GM20431 (cell line): ENCODE data around the gene MPC2.
"Not testable (repeated sequence)": the region's sequence is repeated elsewhere in the genome, so short reads cannot be mapped to it uniquely, and the experiment has no call there.

ENCODE experiments used
- in situ Hi-C: fragments of 300-500 bp; cut with MseI, MboI; formaldehyde crosslinking; loops from one replicate; pipeline ENCODE4 v1.15.0; 2020; ENCODE audit warnings: low sequenced_read_pairs; ENCODE audit not compliant: unreplicated experiment

Gene MPC2

GRCh38 chr1:167910530-167910929 lies 26.3 kb downstream of the MPC2 start:
- in situ Hi-C loops: no loop called here

GRCh38 chr1:167909691-167910180 lies 27.1 kb downstream of the MPC2 start:
- in situ Hi-C loops: no loop called here

DNA sequence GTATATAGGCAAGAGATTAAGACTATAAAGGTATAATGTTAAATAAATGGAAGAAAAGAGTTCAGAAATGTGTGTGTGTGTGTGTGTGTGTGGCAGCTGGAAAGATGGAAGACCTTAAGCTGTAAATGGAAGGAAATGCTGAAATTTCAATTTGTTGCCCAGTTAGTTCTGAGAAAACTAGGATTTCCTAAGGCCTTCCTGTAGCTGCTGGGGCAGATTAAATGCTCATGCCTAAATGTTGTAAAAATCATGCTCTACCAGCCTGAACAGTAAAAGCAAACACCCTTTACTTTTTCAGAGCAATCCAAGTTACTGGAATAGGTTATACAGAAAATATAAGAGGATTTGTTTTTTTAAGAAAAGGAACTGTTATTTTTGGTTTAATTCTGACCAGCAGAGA lies 31.2 kb downstream of the MPC2 start:
- in situ Hi-C loops: no loop called here

GRCh38 chr1:167905182-167905581 lies 31.7 kb downstream of the MPC2 start:
- in situ Hi-C loops: no loop called here

DNA sequence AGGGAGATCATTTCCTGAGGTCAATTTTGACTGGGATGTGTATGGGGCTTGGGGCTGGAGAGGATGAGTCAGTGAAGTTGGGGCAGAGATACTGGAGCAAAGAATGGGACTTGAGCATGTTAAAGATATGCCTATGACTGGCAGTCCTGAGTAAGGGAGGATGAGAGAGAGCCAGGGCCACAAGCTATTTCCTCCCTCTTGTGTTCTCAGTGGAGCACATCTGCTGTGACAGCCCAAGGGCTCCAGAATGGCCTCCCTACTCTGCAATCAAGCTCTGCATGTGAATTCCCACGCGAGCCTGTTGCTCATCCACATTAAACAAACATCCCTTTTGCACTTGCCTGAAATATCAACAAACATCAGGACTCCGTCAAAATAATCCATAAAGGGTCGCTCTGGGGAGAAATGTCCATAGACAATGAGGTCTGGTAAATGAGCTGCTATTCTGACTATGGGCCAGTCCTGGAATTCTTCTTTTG lies 32.2 kb downstream of the MPC2 start:
- in situ Hi-C loops: no loop called here

GRCh38 chr1:167900907-167901306 lies 36.0 kb downstream of the MPC2 start:
- in situ Hi-C loops: no loop called here

- in situ Hi-C loops: no loop called here
Observed at GRCh38 chr1:167899253-167899681, 37.6 kb downstream of the MPC2 start.

DNA sequence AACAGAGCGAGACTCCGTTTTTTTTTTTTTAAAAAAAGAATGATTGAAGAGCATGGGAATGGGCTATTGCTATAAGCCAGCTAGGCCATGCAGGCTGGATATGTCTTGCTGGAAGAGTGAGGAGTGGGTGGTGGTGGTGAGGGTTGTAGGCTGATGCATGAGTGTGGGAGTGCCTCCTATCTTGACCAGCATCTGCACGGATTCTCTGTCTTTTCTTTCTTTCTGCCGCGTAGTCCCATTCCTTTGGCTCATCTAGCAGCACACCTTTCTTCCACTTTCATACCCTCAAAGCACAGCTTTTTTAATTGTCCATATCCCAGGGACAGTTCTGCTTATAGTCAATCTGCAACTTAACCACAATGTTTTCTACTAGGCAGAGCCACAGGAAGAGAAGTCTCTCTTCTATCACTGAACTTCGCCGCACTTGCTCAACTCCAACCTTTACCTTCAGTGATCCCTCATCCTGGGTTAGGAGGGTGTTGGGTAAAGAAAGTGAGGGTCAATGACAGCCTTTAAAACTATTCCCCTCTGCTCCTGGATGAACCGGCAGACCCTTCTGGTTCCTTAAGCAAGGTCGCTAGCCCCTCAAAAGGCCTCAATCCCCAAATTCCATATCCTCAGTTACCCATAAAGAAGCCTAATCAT lies 38.2 kb downstream of the MPC2 start:
- in situ Hi-C loops: no loop called here

GRCh38 chr1:167893798-167894197 lies 43.1 kb downstream of the MPC2 start:
- in situ Hi-C loops: no loop called here

- in situ Hi-C loops: no loop called here
Observed at GRCh38 chr1:167890400-167890799, 46.5 kb downstream of the MPC2 start.

- in situ Hi-C loops: not testable (repeated sequence)
Observed at GRCh38 chr1:167887187-167887586, 49.7 kb downstream of the MPC2 start.

DNA sequence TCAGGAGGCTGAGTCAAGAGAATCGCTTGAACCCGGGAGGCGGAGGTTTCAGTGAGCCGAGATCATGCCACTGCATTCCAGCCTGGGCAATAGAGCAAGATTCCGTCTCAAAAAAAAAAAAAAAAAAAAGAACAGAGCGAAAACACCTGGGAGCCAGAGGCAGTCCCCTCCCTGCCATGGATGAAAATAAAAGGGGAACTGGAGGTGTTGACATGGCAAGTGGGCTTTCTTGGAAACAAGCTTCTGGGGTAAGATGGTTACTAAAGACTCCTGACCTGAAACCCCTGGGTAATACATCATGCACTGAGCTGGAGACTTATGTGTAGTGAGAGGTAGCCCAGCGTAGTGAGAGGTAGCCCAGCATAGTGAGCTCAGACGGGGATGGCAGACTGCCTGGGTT lies 54.5 kb downstream of the MPC2 start:
- in situ Hi-C loops: no loop called here

GRCh38 chr1:167881786-167882185 lies 55.1 kb downstream of the MPC2 start:
- in situ Hi-C loops: no loop called here

DNA sequence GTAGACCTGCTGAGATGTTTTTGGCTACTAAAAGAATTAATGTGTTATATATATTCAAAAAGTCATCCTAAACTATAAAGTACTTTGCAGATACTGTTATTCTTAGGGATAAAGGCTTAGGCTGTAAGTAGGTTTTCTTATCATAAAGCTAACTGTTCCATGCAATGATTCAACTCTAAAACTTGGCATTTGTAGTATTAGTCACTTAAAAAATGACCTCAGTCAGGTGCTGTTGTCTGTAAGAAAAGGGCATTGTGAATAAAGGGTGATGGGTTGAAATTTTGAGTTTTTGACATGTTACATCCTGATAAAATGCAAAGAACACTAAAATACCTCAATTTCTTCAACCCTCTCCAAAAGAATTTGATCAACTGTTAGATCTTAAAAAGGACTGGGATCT lies 55.8 kb downstream of the MPC2 start:
- in situ Hi-C loops: no loop called here

GRCh38 chr1:167880580-167881021 lies 56.3 kb downstream of the MPC2 start:
- in situ Hi-C loops: no loop called here

DNA sequence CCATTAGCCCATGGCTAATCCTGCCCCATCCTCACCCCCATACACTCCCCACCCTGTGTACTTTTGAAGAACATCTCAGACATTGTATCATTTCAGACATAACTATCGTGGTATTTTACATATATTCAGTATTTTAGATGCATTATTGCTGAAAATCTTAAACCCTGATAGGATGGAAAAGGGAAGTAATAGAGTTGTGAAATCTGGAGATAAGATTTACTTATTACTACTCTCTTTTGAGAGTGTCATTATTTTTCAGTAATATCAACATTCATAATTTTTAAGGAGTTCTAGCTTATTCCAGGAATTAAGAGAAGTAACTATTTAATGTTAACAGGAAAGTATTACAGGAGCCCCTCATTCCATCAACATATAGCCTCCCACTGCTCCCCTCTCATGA lies 57.4 kb downstream of the MPC2 start:
- in situ Hi-C loops: no loop called here

DNA sequence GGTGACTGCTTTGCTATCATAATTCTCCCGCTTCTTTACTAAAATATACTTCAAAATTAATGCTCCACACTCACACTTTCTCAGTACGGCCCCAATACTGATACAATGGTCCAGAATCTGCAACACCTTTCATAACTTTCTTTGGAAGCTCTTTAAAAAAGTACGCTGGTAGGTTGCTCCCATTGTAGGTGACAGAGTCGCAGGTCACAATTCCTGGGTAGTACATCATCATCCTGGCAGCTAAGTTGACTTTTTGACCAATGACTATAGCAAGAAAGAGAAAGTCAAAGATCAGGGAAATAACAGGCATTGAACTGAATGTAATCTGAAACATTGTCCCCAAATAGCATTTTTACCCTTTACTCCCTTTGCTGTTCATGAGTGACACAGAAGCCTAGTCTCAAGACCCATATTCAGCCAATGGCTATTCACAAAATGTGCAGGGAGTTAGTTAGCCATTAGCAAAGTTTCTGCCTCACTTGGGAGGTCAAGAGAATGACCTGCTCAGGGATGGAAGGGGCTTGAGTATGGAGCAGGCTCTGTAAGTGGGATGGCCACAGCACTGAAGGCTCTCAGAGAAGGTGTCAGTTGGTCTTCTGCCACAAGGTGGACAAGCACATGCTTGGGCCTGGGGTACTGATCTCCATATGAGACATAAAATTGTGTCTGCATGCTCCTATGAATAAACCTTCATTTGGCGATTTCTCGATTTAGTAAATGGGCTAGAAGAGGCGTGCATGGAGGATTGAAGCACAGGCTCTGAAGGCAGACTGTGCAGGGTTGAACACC lies 58.3 kb downstream of the MPC2 start:
- in situ Hi-C loops: no loop called here

GRCh38 chr1:167876597-167877175 lies 60.2 kb downstream of the MPC2 start:
- in situ Hi-C loops: no loop called here

GRCh38 chr1:167871331-167871730 lies 65.5 kb downstream of the MPC2 start:
- in situ Hi-C loops: no loop called here

- in situ Hi-C loops: not testable (repeated sequence)
Observed at GRCh38 chr1:167869157-167870001, 67.5 kb downstream of the MPC2 start.
